GM21786 (cell line): ENCODE measurements around the gene LMOD3.

Experiments
- ATAC-seq: cut with Tn5 transposase; IDR thresholded peaks from one replicate; pipeline ENCODE4 v1.9.1; 2021; ENCODE audit not compliant: unreplicated experiment

Gene LMOD3

GRCh38 chr3:69126216-69126615, 3.8 kb upstream of the LMOD3 start:
- no peak for ATAC-seq

DNA sequence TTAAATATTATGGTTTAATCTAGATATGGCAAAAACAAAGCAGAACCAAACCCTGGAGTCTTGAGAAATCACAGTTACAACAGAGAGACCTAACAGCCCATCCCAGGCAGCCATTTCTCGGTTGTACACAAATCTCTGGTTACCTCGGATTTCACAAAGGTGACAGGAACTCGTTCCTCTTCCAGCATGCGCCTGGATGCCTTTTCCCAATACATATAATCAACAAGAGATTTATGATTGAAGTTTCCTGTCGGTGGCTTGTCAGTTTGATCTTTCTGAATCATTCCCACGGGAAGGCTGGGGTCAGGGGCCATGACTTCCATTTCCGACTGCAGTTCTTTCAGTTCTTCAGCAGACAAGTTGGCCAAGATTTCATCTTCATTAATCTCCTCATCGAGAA, 445 bp downstream of the LMOD3 start:
- ATAC-seq, result no peak

- ATAC-seq, result no peak
Observed at GRCh38 chr3:69121513-69121912, 882 bp downstream of the LMOD3 start.

- ATAC-seq, result peak; percentile 71
Observed at GRCh38 chr3:69120879-69121464, 1.4 kb downstream of the LMOD3 start.

DNA sequence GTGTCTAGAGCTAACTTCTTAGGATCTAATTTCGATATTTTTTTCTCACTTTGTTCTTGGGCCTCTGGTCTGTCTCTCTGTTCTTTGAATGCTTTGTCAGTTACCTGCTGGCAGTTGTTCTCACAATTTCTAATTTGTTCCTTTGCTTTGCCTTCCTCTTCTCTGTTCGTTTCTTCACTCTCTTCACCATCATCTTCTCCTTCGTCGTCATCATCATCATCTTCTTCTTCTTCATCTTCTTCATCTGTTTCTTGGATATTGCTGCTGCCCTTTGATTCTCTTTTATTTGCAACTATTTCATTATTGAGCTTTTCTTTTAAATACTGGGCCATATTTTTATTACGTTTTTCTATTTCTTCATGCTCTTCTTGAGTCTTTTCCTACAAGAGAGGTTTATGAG, 2.7 kb downstream of the LMOD3 start:
- no peak for ATAC-seq

- no peak for ATAC-seq
Observed at GRCh38 chr3:69119138-69119537, 3.3 kb downstream of the LMOD3 start.

- ATAC-seq, result no peak
Observed at GRCh38 chr3:69118555-69118954, 3.8 kb downstream of the LMOD3 start.

- ATAC-seq, result no peak
Observed at GRCh38 chr3:69116897-69117296, 5.5 kb downstream of the LMOD3 start.

GRCh38 chr3:69116162-69116561, 6.2 kb downstream of the LMOD3 start:
- no peak for ATAC-seq

GRCh38 chr3:69115731-69116130, 6.7 kb downstream of the LMOD3 start:
- no peak for ATAC-seq

DNA sequence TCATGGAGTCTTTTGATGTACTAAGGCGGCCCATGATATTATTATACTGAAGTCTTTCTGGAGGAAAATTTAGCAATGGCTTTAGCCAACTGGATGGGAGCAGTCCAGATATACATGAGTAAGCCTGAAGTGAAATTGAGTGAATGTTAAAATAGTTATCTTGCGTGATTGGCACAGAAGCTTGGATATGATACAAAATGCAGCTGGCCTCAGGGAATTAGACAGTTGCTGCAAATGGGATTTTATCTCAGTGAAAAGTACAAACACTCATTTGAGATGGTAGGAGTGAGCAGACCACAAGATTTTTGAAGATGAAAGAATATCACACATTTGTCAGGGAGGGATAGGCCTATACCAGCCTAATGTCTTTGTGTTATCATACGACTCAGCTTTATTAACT, 8.9 kb downstream of the LMOD3 start:
- no peak for ATAC-seq

DNA sequence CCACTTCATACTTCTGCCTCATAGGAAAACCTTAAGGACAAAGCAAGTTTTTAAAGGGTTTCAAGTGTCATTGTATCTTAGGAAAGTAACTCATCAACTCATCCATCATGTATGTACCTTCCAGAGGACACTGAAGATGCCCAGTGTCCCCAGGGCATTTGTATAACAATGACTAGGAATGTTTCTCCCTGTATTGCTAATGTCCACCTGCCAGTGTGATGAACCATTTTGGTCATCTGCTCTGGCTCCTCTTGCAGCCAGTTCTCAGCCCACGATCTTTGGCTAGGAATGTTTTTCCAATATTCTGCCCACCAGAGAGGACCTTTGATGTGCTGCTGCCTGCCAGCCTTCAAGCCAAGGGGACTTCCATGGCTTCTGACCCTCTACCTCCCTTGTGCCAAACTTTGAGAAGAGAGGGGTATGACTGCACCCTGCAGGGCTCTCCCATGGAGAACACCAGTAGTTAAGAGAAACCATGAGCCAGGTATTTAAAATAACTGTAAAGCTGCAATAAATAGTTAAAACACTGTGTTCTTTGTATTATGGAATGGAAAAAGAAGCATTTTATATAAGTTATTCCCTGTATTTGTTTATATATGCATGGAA, 11.4 kb downstream of the LMOD3 start:
- ATAC-seq, result no peak

GRCh38 chr3:69108811-69109210, 13.6 kb downstream of the LMOD3 start:
- no peak for ATAC-seq

- no peak for ATAC-seq
Observed at GRCh38 chr3:69107841-69108240, 14.6 kb downstream of the LMOD3 start.

DNA sequence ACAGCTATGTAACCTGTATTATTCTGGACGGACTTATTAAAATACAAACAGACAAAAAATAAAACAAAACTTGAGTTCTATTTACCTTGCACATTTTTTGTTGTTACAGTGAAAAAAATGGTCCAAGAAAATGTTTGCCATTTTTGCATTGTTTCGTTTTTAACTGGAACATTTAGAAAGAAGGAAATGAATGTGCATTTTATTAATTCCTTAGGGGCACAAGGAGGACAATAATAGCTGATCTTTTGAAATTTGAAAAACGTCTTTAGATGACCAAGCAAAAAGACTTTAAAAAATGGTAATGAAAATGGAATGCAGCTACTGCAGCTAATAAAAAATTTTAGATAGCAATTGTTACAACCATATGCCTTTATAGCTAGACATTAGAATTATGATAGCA, 17.1 kb downstream of the LMOD3 start:
- no peak for ATAC-seq

GRCh38 chr3:69104586-69104985, 17.8 kb downstream of the LMOD3 start:
- ATAC-seq, result no peak

DNA sequence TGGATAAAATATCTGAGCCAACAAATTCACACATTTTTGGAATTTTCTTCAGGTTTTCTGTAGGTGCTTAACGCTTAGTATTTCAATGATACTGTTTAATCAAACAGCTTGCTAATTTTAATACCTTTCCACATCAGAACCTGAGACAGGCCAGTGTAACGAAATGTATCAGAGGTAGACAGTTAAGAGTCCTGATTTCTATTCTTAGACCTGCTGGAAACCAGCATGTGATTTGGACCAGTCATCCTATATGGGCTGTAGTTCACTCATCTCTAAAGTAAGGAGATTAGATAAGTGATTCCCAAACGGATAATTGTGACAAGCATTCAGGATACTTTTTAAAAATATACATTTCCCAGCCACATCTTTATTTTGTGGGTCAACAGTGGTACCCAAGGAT, 19.3 kb downstream of the LMOD3 start:
- ATAC-seq, result no peak

DNA sequence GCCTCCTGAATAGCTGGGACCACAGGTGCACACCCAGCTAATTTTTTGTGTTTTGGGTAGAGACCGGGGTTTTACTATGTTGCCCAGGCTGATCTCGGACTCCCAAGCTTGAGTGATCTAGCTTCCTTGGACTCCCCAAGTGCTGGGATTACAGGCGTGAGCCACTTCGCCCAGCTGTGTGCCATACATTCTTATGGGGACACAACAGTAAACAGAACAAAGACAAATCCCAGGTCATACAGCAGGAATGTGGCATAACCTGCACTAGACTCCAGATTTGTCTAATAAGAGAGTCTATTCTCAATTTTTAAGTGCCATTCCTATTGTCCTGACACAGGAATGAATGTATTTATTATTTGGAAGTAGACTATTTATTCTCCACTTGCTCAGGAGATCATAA, 20.0 kb downstream of the LMOD3 start:
- ATAC-seq, result no peak

DNA sequence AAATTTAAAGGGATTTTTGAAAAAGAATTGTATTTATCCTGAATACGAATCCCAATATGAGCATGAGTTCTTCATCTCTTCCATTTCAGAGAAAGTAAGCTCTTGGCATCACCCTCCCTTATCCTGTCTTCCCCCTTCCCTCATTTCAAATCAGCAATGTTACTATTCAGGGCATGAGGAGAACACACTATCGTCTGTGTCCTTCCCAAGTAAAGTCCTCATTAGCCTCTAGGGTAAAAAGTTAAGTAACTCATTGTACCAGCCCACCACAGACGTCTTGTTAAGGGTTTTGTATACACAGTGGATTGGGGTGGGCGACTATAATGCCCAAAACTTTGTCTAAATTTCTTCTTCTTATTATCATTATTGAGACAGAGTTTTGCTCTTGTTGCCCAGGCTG, 22.8 kb downstream of the LMOD3 start:
- ATAC-seq, result no peak

DNA sequence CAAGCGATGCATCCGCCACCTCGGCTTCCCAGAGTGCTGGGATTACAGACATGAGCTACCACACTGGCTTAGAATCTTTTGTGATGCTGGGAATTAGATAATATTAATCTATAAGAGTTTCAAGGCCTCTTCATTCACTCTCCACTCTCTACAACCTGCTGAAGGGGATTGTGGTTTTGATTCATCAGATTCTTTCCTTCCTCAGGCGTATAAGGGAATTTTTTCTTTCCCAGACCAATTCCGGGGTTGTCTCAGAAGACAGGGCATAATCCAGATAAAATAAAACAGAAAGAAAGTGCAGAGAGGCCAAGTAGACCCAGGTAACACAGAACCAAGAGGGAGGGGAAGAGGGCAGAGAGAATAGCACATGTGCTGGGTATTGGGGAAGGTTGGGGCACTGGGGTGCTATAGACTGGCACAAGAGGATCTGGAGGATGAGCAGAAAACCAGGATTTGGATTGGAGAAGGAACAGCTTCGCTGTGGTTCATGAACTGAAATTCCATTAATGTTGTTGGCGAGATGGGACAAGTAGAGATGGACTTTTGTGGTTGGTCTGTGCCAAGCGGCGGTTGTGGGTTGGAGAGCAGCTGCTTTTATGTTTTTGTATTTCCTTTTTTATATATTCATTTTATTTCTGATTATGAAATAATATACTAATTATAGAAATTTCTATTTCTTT, 24.8 kb downstream of the LMOD3 start:
- ATAC-seq, result no peak

- ATAC-seq, result no peak
Observed at GRCh38 chr3:69096299-69096698, 26.1 kb downstream of the LMOD3 start.

DNA sequence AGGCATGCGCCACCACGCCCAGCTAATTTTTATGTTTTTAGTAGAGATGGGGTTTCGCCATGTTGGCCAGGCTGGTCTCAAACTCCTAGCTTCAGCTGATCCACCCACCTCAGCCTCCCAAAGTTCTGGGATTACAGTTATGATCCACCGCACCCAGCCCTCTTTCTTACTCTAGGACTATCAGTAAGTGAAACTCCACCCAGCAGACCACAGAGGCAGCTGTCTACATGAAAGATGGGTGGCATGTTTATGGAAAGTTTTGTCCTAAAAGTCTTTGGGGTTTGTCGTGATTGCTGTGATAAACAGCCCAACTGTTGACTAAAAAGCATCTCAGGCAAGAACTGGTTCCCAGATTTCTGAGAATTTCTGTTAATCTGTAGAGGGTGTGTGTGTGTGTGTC, 26.8 kb downstream of the LMOD3 start:
- ATAC-seq, result no peak
